Measurements from ENCODE around the gene GNG7.
"Not testable (repeated sequence)": the region's sequence is repeated elsewhere in the genome, so short reads cannot be mapped to it uniquely, and the experiment has no call there.

GNG7 gene

GRCh38 chr19:2611483-2612464, 90.7 kb downstream of the GNG7 start:
- no peak for DNase-seq (ENCODE audit: low read depth in 1 of 2, low spot score in 1 of 2)
- no peak for TF ChIP-seq JUND (IDR thresholded peaks at IDR 0.05; ENCODE audit: low read depth)
- in situ Hi-C loops (cut with HindIII; ENCODE audit: low pct_unique_long_range_greater_than_20kb, low sequenced_read_pairs) = no loop called here

- DNase-seq (ENCODE audit: low read depth in 1 of 2, low spot score in 1 of 2) = peak; percentile 44 to 85
- no peak for TF ChIP-seq JUND (IDR thresholded peaks at IDR 0.05; ENCODE audit: low read depth)
- in situ Hi-C loops (cut with HindIII; ENCODE audit: low pct_unique_long_range_greater_than_20kb, low sequenced_read_pairs) = no loop called here
Observed at GRCh38 chr19:2610637-2611482, 91.6 kb downstream of the GNG7 start.

GRCh38 chr19:2609389-2610116, 92.9 kb downstream of the GNG7 start:
- no peak for DNase-seq (ENCODE audit: low read depth in 1 of 2, low spot score in 1 of 2)
- no peak for TF ChIP-seq JUND (IDR thresholded peaks at IDR 0.05; ENCODE audit: low read depth)
- in situ Hi-C loops (cut with HindIII; ENCODE audit: low pct_unique_long_range_greater_than_20kb, low sequenced_read_pairs) = no loop called here

GRCh38 chr19:2609034-2609388, 93.5 kb downstream of the GNG7 start:
- DNase-seq (ENCODE audit: low read depth in 1 of 2, low spot score in 1 of 2); in situ Hi-C loops (cut with HindIII; ENCODE audit: low pct_unique_long_range_greater_than_20kb, low sequenced_read_pairs): not testable (repeated sequence)

- in situ Hi-C loops (cut with HindIII; ENCODE audit: low pct_unique_long_range_greater_than_20kb, low sequenced_read_pairs) = no loop called here
- no peak for DNase-seq (ENCODE audit: low read depth in 1 of 2, low spot score in 1 of 2)
Observed at GRCh38 chr19:2608602-2608922, 93.9 kb downstream of the GNG7 start.

GRCh38 chr19:2607712-2608601, 94.5 kb downstream of the GNG7 start:
- in situ Hi-C loops (cut with HindIII; ENCODE audit: low pct_unique_long_range_greater_than_20kb, low sequenced_read_pairs) = no loop called here
- no peak for DNase-seq (ENCODE audit: low read depth in 1 of 2, low spot score in 1 of 2)
- no peak for TF ChIP-seq JUND (IDR thresholded peaks at IDR 0.05; ENCODE audit: low read depth)

More at GRCh38 chr19:2608602-2608922, 93.9 kb downstream of the GNG7 start:
- no peak for TF ChIP-seq JUND (IDR thresholded peaks at IDR 0.05; ENCODE audit: low read depth)

- in situ Hi-C loops (cut with HindIII; ENCODE audit: low pct_unique_long_range_greater_than_20kb, low sequenced_read_pairs); DNase-seq (ENCODE audit: low read depth in 1 of 2, low spot score in 1 of 2): not testable (repeated sequence)
Observed at GRCh38 chr19:2606774-2607173, 95.7 kb downstream of the GNG7 start.

- DNase-seq (ENCODE audit: low read depth in 1 of 2, low spot score in 1 of 2); in situ Hi-C loops (cut with HindIII; ENCODE audit: low pct_unique_long_range_greater_than_20kb, low sequenced_read_pairs): not testable (repeated sequence)
Observed at GRCh38 chr19:2605889-2606288, 96.6 kb downstream of the GNG7 start.

GRCh38 chr19:2604747-2605329, 97.7 kb downstream of the GNG7 start:
- no peak for TF ChIP-seq JUND (IDR thresholded peaks at IDR 0.05; ENCODE audit: low read depth)
- no peak for DNase-seq (ENCODE audit: low read depth in 1 of 2, low spot score in 1 of 2)
- in situ Hi-C loops (cut with HindIII; ENCODE audit: low pct_unique_long_range_greater_than_20kb, low sequenced_read_pairs) = no loop called here

- TF ChIP-seq JUND (IDR thresholded peaks at IDR 0.05; ENCODE audit: low read depth) = no peak
- in situ Hi-C loops (cut with HindIII; ENCODE audit: low pct_unique_long_range_greater_than_20kb, low sequenced_read_pairs) = no loop called here
- peak in 1 of 2 experiments; percentile 45 for DNase-seq (ENCODE audit: low read depth in 1 of 2, low spot score in 1 of 2)
Observed at GRCh38 chr19:2603334-2603733, 99.2 kb downstream of the GNG7 start.

- in situ Hi-C loops (cut with HindIII; ENCODE audit: low pct_unique_long_range_greater_than_20kb, low sequenced_read_pairs) = no loop called here
- no peak for TF ChIP-seq JUND (IDR thresholded peaks at IDR 0.05; ENCODE audit: low read depth)
- DNase-seq (ENCODE audit: low read depth in 1 of 2, low spot score in 1 of 2) = peak; percentile 44 to 89
Observed at GRCh38 chr19:2602391-2603181, 99.9 kb downstream of the GNG7 start.
